Measurements from ENCODE around the gene ALK.

Gene ALK

DNA sequence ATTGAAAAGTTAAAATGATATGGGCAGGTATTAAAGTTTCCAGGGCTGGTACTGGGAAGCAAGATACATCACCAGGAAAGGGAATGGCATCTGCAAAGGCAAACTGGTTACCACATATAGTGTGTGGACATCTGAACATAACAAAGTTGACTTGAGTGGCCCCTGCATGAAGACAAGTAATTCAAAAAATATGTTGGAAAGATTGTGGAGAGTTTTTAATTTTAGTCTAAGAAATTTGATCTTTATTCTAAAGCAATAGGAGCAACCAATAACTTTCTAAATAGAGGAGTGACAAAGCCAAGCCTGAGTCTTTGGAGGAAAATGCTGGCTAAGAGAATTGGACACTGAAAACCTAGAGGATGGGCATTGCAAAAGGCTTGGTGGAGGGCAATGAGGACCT, 278.2 kb downstream of the ALK start:
- DNase-seq, result no peak

DNA sequence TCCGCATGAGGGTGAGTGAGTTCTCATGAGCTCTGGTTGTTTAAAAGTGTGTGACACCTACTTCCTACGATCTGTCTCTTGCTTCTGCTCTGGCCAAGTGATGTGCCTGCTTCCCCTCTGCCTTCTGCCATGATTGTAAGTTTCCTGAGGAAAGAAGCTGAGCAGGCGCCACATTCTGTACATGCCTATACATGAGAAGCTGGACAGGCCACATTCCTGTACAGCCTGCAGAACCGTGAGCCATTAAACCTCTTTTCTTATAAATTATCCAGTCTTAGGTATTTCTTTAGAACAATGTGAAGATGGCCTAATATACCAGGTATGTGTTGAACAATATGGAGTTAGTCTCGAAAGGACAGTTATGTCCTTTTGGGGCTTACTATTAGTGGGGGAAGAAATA, 281.0 kb downstream of the ALK start:
- DNase-seq, result no peak

DNA sequence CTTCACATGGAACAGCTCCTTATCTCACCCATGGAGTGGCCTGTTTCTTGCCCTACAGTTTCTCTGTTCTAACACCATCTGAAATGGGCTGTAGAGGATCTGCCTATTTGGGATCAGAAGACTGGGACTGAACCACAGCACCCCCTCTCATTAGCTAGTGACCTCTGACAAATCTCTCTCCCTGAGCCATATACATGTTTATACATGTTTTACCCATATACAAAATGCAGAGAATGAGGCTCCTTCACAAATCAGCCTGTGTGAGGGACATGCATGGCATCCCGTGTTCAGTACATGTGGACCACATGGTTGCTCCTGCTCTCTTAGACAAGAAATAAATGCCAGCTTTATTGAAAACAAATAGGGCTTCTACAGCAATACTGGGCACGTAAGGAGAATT, 282.7 kb downstream of the ALK start:
- no peak for DNase-seq

DNA sequence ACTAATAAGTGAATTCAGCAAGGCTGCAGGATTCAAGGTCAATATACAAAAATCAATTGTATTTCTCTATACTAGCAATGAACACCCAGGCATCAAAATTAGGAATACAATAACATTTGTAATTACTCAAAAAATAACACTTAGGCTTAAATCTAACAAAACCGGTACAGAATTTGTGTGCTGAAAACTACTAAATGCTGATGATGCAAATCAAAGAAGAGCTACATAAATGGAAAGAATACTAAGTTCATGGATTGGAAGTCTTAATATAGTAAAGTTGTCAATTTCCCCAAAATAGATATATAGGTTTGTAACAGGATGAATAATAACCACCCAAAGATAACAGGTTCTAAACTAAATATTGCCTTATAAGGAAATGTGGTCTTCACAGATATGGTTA, 286.5 kb downstream of the ALK start:
- DNase-seq, result no peak

DNA sequence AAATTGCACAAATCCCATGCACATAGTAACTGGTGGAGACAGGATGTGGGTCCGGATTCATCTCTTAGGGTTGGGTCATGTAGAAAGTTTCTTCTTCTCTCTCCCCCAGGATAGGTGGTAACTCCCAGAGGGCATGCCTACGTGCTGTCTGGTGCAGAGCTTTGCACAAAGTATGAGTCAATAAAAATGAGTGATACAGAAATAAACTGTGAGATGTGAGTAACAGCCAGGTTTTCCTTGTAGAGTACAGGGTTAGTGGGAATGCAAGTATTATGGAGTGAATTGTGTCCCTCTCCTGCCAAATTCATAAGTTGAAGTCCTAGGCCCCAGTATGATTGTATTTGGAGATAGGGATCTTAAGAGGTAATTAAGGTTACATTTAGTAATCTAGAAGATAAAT, 289.4 kb downstream of the ALK start:
- DNase-seq, result no peak

DNA sequence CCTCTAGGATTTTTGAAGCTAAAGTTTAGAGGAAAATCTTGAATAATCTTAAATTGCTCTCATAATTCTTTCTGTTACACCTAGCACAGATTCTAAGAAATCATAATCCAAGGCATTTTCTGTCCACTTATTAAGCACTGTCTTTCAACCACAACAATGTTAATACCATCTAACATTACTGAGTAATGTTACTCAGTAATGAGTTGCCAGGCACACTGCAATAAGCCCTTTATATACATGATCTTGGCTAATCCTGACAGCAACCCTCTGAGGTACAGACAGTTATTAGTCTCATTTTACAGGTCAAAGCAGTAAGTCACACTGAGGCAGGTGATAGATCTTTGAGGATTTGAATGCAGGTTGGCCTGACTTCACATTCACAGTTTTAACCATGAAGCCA, 291.9 kb downstream of the ALK start:
- DNase-seq, result no peak

DNA sequence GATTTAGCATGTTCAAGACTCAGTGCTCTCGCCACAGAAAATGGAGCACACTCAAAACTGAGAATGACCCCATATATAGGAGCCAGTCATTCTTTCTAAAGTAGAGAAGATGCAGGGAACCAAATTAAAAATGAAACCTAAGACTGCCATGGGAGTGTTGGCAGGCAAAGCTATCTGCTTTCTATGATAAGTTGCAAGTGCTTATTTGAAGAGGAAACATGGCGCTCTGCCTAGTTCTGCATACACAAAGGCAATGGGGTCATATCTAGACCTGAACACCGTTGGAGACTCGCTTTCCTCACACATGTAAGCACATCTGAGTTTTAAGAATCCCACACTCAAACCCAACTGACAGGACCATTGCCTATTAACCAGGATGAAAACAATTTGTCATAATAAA, 292.5 kb downstream of the ALK start:
- no peak for DNase-seq

DNA sequence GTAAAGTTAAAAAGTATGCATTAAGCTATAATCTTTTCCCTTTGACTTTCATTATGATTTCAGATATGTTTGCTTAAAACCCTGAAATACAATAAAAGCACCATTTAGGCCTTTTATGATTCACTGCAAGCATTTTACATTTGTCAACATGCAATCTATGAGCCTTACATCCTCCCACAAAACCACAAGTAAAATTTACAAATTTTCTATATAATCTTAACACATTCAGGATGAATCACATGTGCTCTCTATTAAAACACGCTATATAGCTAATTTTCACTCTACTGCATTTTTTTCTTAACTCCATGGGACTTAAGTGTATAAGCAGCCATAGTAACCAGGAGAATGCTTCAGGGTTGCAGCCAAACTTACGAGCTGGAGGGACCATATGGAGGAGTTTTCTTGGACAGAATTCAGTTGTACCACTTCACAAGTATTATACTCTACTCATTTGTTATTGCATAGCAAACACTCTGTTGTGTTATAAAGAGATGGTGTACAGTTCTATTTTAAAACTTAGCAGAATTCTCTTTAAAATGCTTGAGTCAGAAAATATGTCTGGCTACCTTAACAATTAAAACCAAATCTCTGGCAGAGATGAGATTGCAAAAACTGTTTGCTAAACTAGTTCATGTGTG, 293.2 kb downstream of the ALK start:
- no peak for DNase-seq

DNA sequence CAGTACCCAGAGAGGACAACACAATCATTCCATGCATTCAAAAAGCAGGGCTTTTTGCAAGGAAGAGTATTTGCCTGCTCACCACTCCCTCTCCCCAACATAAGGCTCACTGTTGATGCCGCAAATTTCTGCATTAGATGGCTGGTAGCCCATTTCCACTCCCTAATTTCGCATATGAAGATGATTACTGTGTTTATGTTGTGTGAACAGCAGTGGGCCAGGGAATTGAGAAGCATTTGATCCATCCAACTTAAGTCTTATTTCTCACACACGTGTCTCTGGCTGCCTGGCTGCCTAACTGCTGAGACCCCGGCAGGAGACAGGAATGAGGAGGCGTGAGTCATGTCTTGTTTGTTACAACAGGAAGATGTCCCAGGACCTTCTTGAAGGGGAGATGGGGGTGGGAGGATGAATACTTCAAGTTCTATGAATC, 294.1 kb downstream of the ALK start:
- no peak for DNase-seq

DNA sequence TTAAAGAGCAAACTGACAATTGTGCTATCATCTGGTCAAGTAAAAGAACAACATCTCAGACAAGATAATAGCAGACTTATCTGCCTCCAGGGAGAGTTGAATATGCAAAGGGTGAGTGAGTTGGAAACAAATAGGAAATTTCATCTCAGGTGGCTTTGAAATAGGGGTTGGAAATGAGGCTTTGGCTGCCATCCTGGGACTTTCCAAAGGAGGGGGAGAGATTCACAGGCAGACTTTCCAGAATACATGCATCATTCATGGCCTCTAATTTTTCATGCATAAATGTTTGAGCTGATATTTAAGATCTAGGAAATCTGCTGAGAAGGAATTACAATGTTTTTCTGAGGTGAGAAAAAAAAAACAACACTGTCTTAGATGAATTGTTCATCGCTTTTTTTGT, 300.5 kb downstream of the ALK start:
- DNase-seq, result no peak

DNA sequence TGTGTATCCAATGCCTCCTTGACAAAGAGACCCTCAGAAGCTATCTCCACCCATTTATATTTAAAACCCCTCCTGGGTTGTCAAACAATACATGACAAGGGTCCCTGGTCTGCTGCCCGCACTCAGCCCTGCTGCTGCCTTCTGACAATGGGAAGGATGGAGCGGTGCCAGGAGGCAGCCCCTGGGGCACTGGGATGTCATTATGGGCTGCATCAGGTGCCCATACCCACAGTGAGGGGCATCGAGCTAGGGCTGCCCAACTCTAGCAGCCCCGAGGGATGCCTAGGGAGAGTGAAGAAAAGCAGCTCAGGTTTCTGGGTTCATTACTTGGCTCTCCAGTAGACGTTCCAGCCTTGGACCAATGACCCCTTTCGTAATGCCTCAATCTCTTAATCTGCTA, 301.7 kb downstream of the ALK start:
- DNase-seq, result no peak

DNA sequence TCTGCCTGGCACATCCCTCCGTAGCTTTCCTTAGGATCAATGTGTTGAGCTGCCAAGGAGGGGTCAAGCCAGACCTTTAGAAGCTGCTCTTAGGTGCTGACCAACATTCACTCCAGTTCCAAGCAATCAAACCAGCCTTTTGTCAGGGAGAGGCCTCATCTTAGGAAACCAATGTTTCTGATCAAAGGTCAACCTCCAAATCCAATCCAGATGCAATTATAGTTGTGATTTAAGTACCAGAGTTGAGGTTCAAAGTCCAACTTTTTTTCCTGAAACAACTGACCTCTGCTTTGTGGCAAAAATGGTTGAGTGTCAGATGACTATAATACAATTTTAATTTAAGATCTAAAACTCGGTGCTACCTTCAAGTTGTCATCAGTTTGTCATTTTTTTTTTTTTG, 303.4 kb downstream of the ALK start:
- DNase-seq, result no peak

DNA sequence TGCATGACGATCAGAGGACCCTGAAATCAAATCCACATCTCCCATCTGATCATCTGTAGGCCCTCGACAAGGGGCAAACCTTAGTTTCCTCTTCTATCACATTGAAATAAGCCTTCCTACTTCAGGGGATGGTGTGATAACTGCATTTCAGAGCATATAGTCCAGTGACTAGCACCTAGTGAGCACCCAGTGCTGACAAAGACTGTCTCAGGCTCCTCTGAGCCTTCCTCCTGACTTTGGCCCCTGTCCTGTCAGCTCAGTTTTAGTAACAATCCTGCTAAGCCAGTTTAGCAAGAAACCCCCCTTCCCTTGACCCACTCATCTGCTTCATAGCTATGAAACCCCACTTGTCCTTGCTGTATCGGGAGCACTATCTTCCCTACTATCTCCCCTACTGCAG, 304.0 kb downstream of the ALK start:
- DNase-seq, result no peak

DNA sequence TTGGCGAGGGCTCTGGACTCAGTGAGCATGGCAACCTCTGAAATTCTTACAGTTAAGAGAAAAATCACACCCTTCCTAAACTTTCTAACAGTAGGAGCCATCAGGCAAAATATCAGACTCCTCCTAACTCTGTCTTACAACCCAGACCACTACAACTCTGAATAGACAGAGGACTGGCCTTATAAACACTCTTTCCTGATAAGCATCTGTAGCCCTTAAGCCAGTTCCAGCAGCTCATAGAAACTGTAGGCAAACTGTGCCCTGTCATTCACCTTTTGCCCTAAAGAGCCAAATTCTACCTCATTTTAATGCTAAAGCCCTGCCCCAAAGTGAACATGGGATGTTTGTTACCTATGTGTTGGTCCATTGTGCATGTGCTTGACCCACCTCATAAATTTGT, 304.8 kb downstream of the ALK start:
- DNase-seq, result no peak

DNA sequence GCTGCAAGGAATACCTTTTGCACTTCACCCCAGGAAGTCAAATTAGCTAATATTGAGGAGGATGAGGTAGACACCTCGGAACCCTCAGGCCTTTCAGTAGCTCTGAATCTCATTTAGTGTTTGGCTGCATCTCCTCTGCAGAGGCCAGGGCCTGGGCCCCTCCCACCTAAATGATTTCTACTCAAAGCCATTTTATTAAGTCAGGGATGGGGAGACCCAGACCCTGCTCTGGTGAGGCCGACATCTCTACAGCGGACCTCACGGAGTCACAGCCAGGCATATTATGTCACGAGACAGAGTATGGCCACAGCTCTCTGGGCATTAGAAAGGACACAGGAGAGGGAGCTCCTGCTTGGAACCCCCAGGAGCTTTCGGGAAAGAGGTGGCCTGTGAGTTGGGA, 305.5 kb downstream of the ALK start:
- DNase-seq, result no peak

DNA sequence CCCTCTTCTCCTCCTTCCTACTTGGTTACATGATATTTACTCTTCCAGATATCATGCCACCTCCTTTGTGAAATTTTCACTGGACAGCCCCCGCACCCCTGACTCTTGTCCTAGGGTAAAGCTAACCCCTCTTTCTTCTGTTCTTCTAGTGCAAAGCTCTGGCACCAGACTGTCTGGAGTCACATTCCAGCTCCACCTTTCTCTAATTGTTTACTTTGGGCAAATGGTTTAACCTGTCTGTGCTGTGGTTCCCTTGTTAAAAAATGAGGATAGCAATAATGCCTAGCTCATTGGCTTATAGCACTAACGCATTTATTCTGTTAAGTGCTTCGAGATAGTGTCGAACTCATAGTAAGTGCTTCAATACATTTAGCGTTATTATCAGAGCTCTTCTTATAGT, 306.2 kb downstream of the ALK start:
- DNase-seq, result no peak

DNA sequence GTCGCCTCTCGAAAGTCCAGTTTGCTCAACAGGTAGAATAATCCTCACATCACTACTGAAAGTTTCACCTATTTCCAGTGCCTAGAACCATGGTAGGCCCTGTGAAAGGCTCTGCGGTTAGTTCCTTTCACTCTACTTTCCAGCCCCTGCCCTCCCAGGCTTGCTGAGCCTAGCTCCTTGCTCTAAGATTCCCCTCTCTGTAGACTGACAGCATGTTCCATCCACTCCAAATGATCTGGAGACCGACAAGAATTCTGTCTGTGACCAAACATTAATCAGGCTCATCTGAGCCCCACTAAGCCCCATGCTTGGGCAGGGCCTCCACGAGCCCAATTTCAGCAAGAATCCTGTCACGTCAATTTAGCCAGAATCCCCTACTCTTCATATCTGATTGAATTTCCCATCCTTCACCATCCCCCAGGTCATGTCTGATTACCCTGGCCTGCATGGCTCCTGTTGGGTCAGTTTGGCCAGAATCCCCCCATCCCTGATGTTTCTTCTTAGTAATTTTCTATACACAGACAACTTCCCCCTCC, 307.0 kb downstream of the ALK start:
- no peak for DNase-seq

DNA sequence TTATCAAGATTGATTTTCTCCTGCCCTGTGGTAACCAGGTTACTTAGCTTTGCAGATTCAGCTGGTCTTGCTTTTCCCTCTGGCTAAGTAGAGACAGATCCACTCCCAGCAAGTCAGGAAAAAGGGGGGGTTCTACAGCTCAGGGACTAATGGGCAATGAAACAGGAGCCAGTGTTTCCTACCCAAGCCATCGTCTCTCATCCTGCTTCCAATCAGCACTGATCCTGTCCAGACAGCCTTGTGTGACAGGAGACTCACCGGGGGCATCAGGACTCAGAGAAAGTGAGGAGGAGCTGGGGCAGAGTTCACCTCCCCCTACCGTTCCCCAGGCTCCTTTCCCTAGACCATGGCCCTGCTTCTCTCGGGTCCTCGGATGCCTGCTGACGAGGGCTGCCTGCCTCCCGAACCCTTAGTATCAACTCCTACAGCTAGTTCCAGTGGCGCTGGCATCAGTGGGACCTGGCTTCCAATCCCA, 307.6 kb downstream of the ALK start:
- no peak for DNase-seq

DNA sequence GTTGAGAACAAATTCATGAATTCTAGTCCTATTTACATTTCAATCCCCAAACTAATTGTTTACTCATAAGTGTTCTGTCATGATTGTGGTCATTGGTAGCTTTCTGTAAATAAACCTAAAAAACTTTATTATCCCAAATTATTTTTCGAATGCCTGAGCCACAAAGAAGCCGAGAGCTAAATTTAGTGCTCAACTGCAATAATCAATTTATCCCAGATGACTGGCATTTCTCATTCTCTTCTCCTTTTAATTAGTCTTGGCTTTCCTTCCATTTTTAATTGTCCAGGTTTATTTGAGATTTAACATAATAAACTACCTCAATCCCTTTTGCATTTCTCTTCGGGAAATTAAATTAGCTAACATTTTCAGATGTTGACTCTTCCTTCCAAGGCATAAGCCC, 308.3 kb downstream of the ALK start:
- no peak for DNase-seq

DNA sequence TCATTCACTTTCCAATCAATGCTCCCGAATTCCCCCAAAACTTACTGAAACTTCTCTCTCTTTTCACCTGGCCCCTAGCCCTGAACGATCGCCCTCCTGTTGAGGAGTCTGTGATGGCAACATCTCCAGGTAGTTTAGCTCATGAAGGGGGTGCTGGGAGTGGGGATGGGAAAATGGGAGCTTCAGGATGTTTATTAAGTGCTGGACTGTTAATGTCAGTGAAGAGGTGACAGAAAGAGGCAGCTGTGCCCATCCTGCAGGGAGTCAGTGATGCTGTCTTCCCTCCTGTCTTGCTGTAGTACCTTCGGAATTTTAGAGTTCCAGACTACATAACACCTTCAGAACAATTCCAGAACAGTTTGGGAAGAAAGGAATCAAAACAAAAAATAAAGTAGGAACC, 308.8 kb downstream of the ALK start:
- DNase-seq, result no peak

DNA sequence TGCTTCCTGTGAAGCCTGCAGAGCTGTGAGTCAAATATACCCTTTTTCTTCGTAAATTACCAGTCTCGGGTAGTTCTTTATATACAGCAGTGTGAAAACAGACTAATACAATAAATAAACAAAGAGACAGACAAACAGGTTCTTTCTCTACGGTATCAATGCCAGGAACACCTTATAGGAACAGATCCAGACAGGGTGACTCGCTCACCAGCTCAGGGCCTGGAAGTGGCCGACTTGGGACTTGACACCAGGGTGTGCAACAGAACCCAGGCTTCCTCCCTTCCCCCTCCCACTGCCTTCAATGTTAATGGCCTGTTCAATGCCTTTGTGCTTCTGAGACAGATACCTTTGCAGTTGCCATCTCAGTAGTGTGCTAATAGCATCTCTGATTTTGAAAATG, 309.5 kb downstream of the ALK start:
- no peak for DNase-seq

DNA sequence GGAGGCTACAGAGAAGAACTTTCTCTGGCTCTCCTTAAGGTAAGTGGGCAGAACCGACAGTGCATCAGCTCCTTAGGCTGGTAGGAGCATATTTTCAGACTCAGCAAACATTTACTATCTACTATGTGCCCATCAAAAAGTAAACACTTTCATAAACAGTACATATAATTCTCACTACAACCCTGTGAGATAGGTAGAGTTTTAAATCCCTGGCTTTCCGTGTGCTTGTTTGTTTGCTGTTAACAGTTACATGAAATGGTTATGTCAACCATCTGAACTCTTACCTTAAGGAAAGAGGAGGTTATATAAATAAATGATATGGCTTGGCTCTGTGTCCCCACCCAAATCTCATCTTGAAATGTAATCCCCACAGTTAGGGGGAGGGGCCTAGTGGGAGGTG, 310.1 kb downstream of the ALK start:
- DNase-seq, result no peak

DNA sequence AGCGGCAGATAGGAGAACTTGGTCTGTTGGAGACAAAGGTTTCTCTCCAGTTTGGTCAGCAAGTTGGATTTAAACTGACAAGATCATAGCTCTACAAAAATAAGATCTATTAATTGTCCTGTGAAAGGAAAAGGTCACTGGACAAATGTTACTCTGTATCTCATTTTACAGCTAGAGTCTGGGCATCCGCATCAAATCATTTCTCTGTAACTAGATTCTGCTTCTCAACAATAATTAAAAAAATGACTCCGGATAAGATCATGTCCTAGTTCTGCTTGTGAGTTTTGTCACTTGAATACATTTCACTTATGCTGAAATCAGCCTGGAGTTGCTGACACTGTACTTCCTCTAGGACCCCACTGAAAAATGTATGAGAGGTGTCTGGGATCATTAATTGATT, 310.8 kb downstream of the ALK start:
- DNase-seq, result no peak

DNA sequence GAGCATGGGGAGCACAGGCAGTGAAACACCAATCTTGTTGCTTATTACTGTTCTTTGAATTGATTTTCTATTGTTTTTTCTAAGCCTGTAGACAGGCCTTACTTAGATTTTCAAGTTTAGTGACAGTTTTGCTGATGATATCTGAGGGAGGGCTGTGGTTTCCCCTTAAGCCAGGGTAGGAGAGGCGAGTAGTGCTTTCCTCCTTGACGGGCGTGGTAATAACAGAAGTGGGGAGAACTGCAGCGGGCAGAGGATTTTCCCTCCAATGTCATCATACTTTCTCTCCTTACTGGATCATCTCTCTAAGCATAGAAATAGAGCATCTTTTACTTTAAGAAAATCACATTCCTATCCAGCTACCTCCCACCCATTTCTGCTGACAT, 314.4 kb downstream of the ALK start:
- no peak for DNase-seq
